Central memory CD8-positive, alpha-beta T cell (primary cell): ENCODE data around the gene ZC3HAV1.

Experiments
- ATAC-seq: fragments of 150-1000 bp; cut with Tn5 transposase; replicated peaks from 2 replicates; pipeline ENCODE4 v1.10.0; 2022; ENCODE audit warnings: mild to moderate bottlenecking, moderate FRiP score, moderate number of reproducible peaks; ENCODE audit not compliant: poor library complexity, severe bottlenecking; ENCODE audit errors: extremely low read depth
- DNase-seq, 2 donors: peaks; one replicate each; pipeline ENCODE4 v3.0.0; 2021; ENCODE audit warnings: low spot score in 2 of 2
- H3K27ac Mint-ChIP-seq: one replicate; pipeline ENCODE4 v1.8.0; 2022; ENCODE audit warnings: low read depth, mild to moderate bottlenecking, moderate library complexity, mixed read lengths
- H3K27me3 Mint-ChIP-seq: one replicate; pipeline ENCODE4 v1.8.0; 2022; ENCODE audit warnings: mixed read lengths
- H3K36me3 Mint-ChIP-seq: one replicate; pipeline ENCODE4 v1.8.0; 2022; ENCODE audit warnings: mild to moderate bottlenecking, moderate library complexity, mixed read lengths; ENCODE audit not compliant: insufficient read depth
- H3K4me1 Mint-ChIP-seq: one replicate; pipeline ENCODE4 v1.8.0; 2022; ENCODE audit warnings: mixed read lengths
- H3K4me3 Mint-ChIP-seq: one replicate; pipeline ENCODE4 v1.8.0; 2022; ENCODE audit warnings: mild to moderate bottlenecking, moderate library complexity, mixed read lengths
- H3K9me3 Mint-ChIP-seq: one replicate; pipeline ENCODE4 v1.8.0; 2022; ENCODE audit warnings: mixed read lengths

Gene ZC3HAV1

DNA sequence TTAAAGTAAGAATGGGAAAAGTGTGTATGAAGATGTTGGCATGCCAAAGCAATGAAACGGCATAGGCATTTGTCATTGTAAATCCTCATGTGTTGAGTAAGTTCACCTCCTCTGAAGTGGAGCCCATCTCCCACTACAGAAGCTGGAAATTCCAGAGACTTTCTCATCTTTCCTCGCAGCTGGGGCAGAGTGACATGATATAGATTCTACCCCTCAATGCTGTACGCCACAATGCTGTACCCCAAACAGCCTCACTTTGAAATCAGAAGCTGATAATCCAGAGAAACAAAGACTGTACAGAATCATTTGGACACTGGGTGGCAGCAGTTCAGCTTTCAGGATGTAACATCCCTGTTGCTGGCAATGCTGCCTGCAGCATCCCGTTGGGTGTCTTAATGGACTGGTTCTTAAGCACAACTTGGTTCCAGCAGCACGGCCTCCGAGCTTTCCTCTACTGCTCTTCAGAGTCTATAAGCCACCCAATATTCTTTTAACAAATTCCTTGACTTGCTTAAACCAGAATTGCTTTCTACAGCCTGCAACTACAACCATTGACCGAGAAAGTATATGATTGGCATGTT, 92.5 kb downstream of the ZC3HAV1 start:
- H3K9me3 Mint-ChIP-seq: no peaks in the 10 kb centered on the region
- peak; percentile 48 to 50 for DNase-seq
- H3K27me3 Mint-ChIP-seq: peaks cover 25% of the 10 kb centered on the region
- H3K4me1 Mint-ChIP-seq: no peaks in the 10 kb centered on the region
- peaks cover 2% of the 10 kb centered on the region for H3K36me3 Mint-ChIP-seq
- ATAC-seq: peak; percentile 81
- H3K27ac Mint-ChIP-seq: no peak overlapping the region
- H3K4me3 Mint-ChIP-seq: no peak overlapping the region

DNA sequence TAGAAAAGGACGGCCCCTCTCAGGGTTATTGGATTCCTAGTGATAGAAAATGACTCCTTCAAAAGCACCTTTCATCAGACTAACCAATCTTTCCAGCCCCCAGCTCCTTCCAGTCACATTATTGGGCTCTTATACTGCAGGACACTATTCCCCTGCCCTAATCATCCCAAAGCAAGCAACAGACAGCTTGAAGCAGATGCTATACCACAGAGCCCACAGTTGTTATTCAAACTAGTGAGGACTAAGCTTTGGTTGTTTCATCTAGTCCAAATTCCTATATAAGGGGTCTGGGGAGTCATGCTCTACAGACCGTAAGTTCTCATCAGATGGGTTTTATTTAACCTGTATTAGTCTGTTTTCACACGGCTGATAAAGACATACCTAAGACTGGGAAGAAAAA, 98.1 kb downstream of the ZC3HAV1 start:
- H3K9me3 Mint-ChIP-seq: no peaks in the 10 kb centered on the region
- DNase-seq: no peak
- H3K27me3 Mint-ChIP-seq: peaks cover 25% of the 10 kb centered on the region
- no peaks in the 10 kb centered on the region for H3K4me1 Mint-ChIP-seq
- no peak overlapping the region for H3K27ac Mint-ChIP-seq
- H3K36me3 Mint-ChIP-seq: no peaks in the 10 kb centered on the region
- no peak overlapping the region for H3K4me3 Mint-ChIP-seq
- ATAC-seq: no peak

DNA sequence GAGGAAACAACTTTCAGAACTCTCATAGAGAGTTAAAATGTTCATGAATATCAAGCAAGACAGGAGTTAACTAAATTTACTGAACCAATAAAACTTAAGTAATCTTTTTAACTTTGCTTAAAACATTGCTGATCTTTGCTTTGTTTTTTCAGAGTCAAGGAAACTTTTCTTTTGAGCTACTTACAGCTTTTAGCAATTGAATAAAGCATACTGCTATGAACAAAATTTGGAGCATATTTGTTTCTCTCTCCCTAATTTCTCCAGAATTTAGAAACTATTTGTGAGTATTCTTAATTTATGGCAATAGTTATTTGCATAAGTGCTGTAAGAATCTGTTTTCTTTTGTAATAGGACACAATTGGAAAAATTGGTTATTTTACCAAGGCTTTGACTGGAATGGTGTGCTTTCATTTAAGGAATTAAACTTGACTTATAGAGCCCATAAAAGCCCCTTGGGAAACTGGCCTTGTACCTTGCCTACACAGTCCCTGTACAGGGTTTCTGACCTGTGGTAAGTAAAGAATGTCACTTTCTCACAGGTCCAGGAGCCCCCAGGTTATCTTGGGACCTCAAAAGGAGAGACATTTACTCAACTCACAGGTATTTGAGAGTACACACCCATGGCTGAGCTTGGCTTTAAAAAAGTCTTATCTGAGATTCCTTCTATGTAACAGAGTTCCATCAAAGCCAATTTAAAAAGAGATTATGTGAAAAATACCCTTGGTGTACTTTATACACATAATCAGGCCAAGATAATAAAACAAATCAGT, 105.0 kb downstream of the ZC3HAV1 start:
- Mint-ChIP-seq H3K4me3 (no peak overlapping the region), H3K36me3 (no peaks in the 10 kb centered on the region), H3K27ac (no peak overlapping the region), H3K4me1 (no peaks in the 10 kb centered on the region), H3K27me3 (peaks cover 33% of the 10 kb centered on the region), H3K9me3 (no peaks in the 10 kb centered on the region)
- DNase-seq (no peak), ATAC-seq (no peak)

DNA sequence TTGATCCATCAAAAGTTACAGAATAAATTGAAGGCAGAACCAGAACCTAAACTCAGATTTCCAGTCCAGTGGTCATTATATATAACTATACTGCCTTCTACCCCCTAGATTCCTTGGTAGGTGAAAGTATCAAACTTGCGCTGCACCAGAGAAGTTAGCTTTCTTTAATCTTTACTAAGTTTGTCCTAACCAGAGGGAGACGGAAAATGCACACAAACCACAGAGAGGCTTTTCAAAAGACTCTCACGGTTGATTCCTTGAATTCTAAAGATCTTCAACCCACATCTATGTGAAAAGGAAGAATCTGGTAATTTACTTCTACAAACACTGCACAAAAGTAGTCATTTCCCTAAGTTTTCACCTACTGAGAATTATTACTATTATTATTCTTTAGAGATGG, 110.1 kb downstream of the ZC3HAV1 start:
- ATAC-seq: no peak
- no peaks in the 10 kb centered on the region for H3K9me3 Mint-ChIP-seq
- DNase-seq: no peak
- no peaks in the 10 kb centered on the region for H3K36me3 Mint-ChIP-seq
- peaks cover 53% of the 10 kb centered on the region for H3K27me3 Mint-ChIP-seq
- no peaks in the 10 kb centered on the region for H3K4me1 Mint-ChIP-seq
- H3K4me3 Mint-ChIP-seq: no peak overlapping the region
- H3K27ac Mint-ChIP-seq: no peak overlapping the region
